ENCODE measurements around the gene CSF1R.
A peak's percentile ranks its signal among the peaks of the same experiment; 100 is the strongest.

Gene CSF1R

GRCh38 chr5:150046031-150046430 is 40.3 kb downstream of the CSF1R start:
- H3K4me3 ChIP-seq (replicated peaks; ENCODE audit: low read depth, low read length): no peak overlapping the region
- no peak for DNase-seq (ENCODE audit: low read depth)
- TF ChIP-seq CTCF (IDR thresholded peaks at IDR 0.05; ENCODE audit: low read length, missing control alignments): no peak

GRCh38 chr5:150045549-150045948 is 40.8 kb downstream of the CSF1R start:
- no peak for DNase-seq (ENCODE audit: low read depth)
- no peak overlapping the region for H3K4me3 ChIP-seq (replicated peaks; ENCODE audit: low read depth, low read length)
- TF ChIP-seq CTCF (IDR thresholded peaks at IDR 0.05; ENCODE audit: low read length, missing control alignments): no peak

GRCh38 chr5:150044712-150045111 is 41.6 kb downstream of the CSF1R start:
- DNase-seq (ENCODE audit: low read depth): peak; percentile 25
- no peak overlapping the region for H3K4me3 ChIP-seq (replicated peaks; ENCODE audit: low read depth, low read length)
- no peak for TF ChIP-seq CTCF (IDR thresholded peaks at IDR 0.05; ENCODE audit: low read length, missing control alignments)

GRCh38 chr5:150044329-150044681 is 42.0 kb downstream of the CSF1R start:
- no peak for TF ChIP-seq CTCF (IDR thresholded peaks at IDR 0.05; ENCODE audit: low read length, missing control alignments)
- H3K4me3 ChIP-seq (replicated peaks; ENCODE audit: low read depth, low read length): no peak overlapping the region
- peak; percentile 77 for DNase-seq (ENCODE audit: low read depth)

DNA sequence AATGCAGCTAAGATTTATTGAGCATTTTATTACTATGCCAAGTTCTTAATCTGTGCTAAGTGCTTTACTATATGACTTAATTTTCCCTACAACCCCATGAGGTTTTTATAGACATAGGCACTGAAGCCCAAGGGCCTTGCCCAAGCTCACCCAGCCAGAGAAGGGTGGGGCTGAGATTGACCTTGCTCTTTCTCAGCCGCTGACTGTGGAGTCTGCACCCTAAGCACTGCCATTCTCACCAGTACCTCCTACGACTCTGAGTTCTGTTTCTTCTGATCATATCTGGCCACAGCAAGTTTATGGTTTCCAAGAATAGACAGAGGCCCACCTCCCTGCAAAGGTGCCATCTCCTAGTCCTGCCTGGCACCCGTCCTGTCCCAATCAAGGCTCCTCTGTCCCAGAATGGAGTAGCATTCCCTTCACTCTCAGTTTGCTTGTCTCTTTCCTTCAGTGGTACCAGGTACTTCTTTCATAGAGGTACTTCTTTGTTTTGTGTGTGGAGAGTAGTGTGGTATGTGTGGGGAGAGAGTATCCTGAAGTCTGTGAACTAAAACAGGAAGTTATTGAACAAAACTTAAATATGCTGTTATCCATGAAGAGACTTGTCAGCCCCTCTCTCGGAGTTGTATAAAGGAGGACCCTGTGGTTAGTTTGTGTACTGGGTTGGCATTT is 42.6 kb downstream of the CSF1R start:
- TF ChIP-seq CTCF (IDR thresholded peaks at IDR 0.05; ENCODE audit: low read length, missing control alignments): no peak
- no peak overlapping the region for H3K4me3 ChIP-seq (replicated peaks; ENCODE audit: low read depth, low read length)
- peak; percentile 42 for DNase-seq (ENCODE audit: low read depth)

DNA sequence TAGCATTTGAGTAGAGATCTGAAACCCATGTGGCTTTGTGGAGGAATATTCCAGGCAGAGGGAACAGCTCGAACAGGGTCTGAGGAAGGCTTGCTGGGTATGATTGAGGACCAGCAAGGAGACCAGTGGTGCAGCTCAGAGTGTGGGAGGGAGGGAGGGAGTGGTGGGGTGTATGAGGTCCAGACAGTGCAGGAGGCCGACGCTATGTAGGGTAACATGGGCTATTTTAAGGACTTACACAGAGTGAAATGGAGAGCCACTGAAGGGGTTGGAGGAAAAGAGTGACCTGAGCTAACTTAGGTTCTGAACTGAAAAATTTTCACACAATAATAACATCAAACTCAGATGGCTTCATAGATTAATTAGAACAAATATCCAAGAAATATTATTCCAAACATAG is 43.9 kb downstream of the CSF1R start:
- TF ChIP-seq CTCF (IDR thresholded peaks at IDR 0.05; ENCODE audit: low read length, missing control alignments): no peak
- H3K4me3 ChIP-seq (replicated peaks; ENCODE audit: low read depth, low read length): no peak overlapping the region
- no peak for DNase-seq (ENCODE audit: low read depth)

- DNase-seq (ENCODE audit: low read depth): no peak
- H3K4me3 ChIP-seq (replicated peaks; ENCODE audit: low read depth, low read length): no peak overlapping the region
- no peak for TF ChIP-seq CTCF (IDR thresholded peaks at IDR 0.05; ENCODE audit: low read length, missing control alignments)
Measured at GRCh38 chr5:150038547-150038946, 47.8 kb downstream of the CSF1R start.

Measured in fibroblast of pulmonary artery (primary cell).